Measurements from ENCODE around the gene AK6.

- no peak for TF ChIP-seq GATA1 (IDR thresholded peaks at IDR 0.05; ENCODE audit: low read depth, low read length)
- no peak for TF ChIP-seq POLR2A (IDR thresholded peaks at IDR 0.05; ENCODE audit: low read length)
Measured at GRCh38 chr5:69367697-69368279, 1.5 kb downstream of the AK6 start.

Measured in erythroblast (primary cell).